GM12865 (cell line): ENCODE data around the gene MCUR1.
"Not testable (repeated sequence)": the region's sequence is repeated elsewhere in the genome, so short reads cannot be mapped to it uniquely, and the experiment has no call there.

ENCODE experiments used
- DNase-seq: peaks from one replicate; pipeline ENCODE4 v3.0.0; 2010; ENCODE audit warnings: low read depth
- H3K4me3 ChIP-seq: 2 replicates; pipeline ENCODE4 v1.5.1; 2011; ENCODE audit warnings: mild to moderate bottlenecking, low read depth, low read length, control low read depth
- TF ChIP-seq, protein P1 (sequence below): IDR thresholded peaks from 2 replicates; pipeline ENCODE4 v1.5.1; 2011; ENCODE audit warnings: low read length, control low read depth, low read depth, inconsistent platforms; ENCODE audit not compliant: insufficient read depth; ENCODE audit errors: missing control alignments

MCUR1 gene

DNA sequence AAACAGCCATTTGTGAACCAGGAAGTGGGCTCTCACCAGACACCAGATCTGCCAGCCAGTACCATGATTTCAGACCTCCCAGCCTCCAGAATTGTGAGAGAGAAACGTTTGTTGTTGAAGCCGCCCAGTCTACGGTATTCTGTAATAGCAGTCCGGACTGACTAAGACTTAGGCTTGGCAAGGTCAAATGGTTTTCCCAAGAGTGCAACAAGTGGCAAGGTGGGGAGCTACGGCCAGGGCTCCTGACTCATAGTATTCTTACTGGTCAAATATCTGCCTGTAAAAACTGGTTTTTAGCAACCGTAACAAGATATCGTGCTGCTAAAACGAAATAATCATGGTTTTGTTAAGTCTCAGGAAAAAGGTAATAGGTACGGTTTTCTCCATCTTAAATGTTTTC is 37.8 kb downstream of the MCUR1 start:
- H3K4me3 ChIP-seq, result no peak overlapping the region
- TF ChIP-seq, protein P1, sequence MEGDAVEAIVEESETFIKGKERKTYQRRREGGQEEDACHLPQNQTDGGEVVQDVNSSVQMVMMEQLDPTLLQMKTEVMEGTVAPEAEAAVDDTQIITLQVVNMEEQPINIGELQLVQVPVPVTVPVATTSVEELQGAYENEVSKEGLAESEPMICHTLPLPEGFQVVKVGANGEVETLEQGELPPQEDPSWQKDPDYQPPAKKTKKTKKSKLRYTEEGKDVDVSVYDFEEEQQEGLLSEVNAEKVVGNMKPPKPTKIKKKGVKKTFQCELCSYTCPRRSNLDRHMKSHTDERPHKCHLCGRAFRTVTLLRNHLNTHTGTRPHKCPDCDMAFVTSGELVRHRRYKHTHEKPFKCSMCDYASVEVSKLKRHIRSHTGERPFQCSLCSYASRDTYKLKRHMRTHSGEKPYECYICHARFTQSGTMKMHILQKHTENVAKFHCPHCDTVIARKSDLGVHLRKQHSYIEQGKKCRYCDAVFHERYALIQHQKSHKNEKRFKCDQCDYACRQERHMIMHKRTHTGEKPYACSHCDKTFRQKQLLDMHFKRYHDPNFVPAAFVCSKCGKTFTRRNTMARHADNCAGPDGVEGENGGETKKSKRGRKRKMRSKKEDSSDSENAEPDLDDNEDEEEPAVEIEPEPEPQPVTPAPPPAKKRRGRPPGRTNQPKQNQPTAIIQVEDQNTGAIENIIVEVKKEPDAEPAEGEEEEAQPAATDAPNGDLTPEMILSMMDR, result no peak

DNA sequence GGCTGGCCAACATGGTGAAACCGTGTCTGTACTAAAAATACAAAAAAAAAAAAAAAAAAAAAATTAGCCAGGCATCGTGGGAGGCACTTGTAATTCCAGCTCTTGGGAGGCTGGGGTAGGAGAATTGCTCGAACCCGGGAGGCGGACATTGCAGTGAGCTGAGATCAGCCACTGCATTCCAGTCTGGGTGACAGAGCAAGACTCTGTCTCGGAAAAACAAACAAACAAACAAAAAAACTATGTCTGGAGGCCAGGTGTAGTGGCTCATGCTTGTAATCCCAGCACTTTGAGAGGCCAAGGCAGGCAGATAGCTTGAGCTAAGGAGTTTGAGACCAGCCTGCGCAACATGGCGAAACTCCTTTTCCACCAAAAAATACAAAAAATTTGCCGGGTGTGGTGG is 38.9 kb downstream of the MCUR1 start:
- not testable (repeated sequence) for DNase-seq, H3K4me3 ChIP-seq

More for the DNA sequence above, 37.8 kb downstream of the MCUR1 start:
- no peak for DNase-seq

DNA sequence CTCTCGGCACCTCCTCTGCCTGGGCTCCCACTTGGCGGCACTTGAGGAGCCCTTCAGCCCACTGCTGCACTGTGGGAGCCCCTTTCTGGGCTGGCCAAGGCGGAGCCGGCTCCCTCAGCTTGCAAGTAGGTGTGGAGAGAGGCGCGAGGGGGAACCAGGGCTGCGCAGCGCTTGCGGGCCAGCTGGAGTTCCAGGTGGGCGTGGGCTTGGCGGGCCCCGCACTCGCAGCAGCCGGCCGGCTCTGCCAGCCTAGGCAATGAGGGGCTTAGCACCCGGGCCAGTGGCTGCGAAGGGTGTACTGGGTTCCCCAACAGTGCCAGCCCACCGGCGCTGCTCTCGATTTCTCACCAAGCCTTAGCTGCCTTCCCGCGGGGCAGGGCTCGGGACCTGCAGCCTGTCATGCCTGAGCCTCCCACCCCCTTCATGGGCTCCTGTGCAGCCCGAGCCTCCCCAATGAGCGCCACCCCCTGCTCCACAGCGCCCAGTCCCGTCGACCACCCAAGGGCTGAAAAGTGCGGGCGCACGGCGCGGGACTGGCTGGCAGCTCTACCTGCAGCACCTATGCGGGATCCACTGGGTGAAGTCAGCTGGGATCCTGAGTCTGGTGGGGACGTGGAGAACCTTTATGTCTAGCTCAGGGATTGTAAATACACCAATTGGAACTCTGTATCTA is 41.9 kb downstream of the MCUR1 start:
- not testable (repeated sequence) for H3K4me3 ChIP-seq, DNase-seq

DNA sequence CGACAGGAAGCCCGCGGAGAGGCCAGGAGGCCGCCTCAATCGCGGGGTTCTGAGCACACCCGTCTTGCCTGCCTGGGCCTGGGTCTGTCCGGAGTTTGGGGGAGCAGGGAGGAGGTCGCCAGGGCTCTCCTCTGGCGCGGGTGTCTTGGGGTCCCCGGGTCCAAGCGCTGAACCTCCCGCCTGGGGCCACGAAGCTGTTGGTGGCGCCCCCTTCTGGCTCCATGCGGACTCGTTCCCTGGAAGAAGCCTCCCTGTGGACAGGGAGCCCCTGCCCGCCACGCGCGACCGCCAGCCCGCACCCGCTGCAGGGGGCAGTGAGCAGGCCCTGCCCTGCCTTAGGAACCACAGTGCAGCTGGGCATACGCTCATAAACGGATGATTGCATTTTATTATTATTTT is 44.7 kb downstream of the MCUR1 start:
- TF ChIP-seq, protein P1, result no peak
- H3K4me3 ChIP-seq, result no peak overlapping the region
- no peak for DNase-seq

DNA sequence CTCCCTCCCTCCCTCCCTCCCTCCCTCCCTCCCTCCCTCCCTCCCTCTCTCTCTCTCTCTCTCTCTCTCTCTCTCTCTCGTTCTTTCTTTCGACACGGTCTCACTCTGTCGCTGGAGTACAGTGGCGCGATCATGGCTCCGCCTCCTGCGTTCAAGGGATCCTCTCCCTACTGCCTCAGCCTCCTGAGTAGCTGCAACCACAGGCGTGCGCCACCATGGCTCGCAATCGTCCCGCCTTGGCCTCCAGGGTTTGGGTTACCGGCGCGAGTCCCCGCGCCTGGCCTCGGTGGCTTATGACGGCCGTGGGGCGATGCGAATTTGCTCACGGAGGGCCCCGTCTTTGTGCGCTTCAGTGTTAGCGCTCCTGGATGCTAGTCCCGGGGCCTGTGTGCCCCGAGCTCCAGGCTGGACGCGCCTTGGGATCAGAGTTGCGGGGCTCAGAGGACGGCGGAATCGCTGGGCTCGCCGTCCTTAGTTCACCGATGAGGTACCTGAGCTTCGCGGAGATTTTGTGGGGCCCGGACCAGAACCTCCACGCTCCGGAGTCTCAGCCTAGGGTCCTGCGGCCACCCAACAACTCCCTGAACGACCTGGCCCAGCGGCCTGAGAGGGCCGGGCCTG is 45.2 kb downstream of the MCUR1 start:
- DNase-seq, result no peak
- no peak overlapping the region for H3K4me3 ChIP-seq
- TF ChIP-seq, protein P1, result no peak

DNA sequence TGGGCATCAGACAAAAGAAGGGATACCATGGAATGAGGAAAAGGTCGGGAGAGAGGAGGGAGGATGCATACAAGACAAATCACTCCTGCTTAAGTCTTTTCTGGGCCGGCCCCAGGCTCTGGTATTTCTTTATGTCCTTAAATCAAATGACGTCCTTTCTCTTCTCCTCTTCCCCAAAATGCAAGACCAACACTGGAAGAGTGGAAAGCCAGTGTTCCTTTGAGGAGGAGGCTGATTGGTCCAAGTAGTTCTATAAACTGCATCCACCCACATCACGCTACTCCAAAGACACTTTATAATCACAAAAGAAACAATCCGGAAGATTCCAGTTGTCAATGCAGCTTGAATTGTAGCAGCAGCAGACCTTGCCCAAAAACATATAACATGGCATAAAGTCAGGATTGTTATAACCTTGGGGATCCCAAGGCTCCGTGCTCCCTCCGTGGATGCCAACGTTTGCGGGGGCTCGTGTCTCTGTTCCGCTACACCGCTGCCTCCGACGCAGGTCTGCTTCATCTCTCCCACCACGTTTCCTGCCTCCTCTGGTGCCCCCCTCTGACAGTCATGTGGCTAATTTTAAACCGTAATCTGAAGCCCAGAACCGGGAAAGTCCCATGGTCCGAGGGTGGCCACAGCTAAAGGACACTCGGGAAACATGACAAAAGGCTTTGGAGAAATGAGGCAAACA is 47.1 kb downstream of the MCUR1 start:
- peak; percentile 26 for DNase-seq
- TF ChIP-seq, protein P1, result no peak
- peak overlapping the region; percentile 8; the same call in 1 of the 2 replicates for H3K4me3 ChIP-seq

- TF ChIP-seq, protein P1, result no peak
- DNase-seq, result no peak
- no peak overlapping the region for H3K4me3 ChIP-seq
Measured at GRCh38 chr6:13766201-13766634, 48.1 kb downstream of the MCUR1 start.
